ENCODE results near the gene HOXB1. TPM values are rescaled to one million over a fixed set of nuclear protein-coding genes. Genes with fewer than 3 reads are reported as not detected.

The HOXB1 gene
- total RNA-seq, 1 donor from 2014 or later = not detected

DNA sequence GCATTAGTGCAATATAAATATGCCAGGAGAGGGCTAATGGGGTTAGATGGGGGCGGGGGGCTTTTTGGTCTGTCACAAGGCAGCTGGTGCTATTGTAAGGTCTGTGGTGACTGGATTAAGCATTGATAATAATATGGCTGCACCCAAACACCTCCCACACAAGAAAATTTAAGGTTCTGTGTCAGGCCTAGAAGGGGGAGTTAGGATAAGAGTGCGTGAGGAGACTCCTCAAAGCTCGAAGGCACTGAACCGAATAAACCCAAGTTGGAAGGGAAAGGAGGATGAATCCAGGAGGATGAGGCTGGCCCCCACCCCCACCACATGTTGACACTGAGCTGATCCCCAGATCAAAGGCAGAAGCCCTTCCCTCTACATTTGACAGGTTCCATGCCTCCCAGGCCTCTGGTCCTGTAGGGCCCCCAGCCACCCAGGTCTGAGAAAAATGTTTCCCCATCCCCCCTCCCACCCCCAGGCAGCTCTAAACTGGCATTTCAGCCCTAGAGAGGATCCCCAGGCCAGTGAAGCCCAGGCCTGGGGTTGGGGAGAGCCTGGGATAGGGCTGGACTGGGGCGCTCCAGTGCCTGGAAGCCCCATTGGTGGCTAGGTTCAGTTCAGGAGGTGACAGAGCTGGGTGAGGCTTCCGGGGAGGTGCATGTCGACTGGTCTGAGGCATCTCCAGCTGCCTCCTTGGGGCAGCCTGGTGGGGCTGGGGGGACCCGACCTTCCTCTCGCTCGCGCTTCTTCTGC lies 1.7 kb downstream of the HOXB1 start:
- peaks cover 67% of the 10 kb centered on the region for H3K27me3 Mint-ChIP-seq (ENCODE audit: unreplicated experiment)
- no peak for DNase-seq (ENCODE audit: extremely low spot score, unreplicated experiment)
- H3K4me3 Mint-ChIP-seq (ENCODE audit: unreplicated experiment) = no peak overlapping the region
- H3K36me3 Mint-ChIP-seq (ENCODE audit: unreplicated experiment) = no peaks in the 10 kb centered on the region
- H3K9me3 Mint-ChIP-seq (ENCODE audit: unreplicated experiment) = no peaks in the 10 kb centered on the region
- H3K4me1 Mint-ChIP-seq (ENCODE audit: unreplicated experiment) = no peaks in the 10 kb centered on the region
- H3K27ac Mint-ChIP-seq (ENCODE audit: unreplicated experiment) = no peak overlapping the region
- TF ChIP-seq, protein P1, sequence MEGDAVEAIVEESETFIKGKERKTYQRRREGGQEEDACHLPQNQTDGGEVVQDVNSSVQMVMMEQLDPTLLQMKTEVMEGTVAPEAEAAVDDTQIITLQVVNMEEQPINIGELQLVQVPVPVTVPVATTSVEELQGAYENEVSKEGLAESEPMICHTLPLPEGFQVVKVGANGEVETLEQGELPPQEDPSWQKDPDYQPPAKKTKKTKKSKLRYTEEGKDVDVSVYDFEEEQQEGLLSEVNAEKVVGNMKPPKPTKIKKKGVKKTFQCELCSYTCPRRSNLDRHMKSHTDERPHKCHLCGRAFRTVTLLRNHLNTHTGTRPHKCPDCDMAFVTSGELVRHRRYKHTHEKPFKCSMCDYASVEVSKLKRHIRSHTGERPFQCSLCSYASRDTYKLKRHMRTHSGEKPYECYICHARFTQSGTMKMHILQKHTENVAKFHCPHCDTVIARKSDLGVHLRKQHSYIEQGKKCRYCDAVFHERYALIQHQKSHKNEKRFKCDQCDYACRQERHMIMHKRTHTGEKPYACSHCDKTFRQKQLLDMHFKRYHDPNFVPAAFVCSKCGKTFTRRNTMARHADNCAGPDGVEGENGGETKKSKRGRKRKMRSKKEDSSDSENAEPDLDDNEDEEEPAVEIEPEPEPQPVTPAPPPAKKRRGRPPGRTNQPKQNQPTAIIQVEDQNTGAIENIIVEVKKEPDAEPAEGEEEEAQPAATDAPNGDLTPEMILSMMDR (IDR thresholded peaks at IDR 0.05) = no peak

- no peak overlapping the region for H3K4me3 Mint-ChIP-seq (ENCODE audit: unreplicated experiment)
- no peaks in the 10 kb centered on the region for H3K4me1 Mint-ChIP-seq (ENCODE audit: unreplicated experiment)
- H3K27me3 Mint-ChIP-seq (ENCODE audit: unreplicated experiment) = peaks cover 70% of the 10 kb centered on the region
- H3K9me3 Mint-ChIP-seq (ENCODE audit: unreplicated experiment) = no peaks in the 10 kb centered on the region
- no peak for DNase-seq (ENCODE audit: extremely low spot score, unreplicated experiment)
- H3K27ac Mint-ChIP-seq (ENCODE audit: unreplicated experiment) = no peak overlapping the region
- TF ChIP-seq, protein P1 (IDR thresholded peaks at IDR 0.05) = no peak
- no peaks in the 10 kb centered on the region for H3K36me3 Mint-ChIP-seq (ENCODE audit: unreplicated experiment)
Observed at GRCh38 chr17:48528153-48528935, 2.5 kb downstream of the HOXB1 start.

- Mint-ChIP-seq H3K4me1 (ENCODE audit: unreplicated experiment) (no peaks in the 10 kb centered on the region), H3K9me3 (ENCODE audit: unreplicated experiment) (no peaks in the 10 kb centered on the region), H3K27me3 (ENCODE audit: unreplicated experiment) (peaks cover 75% of the 10 kb centered on the region), H3K36me3 (ENCODE audit: unreplicated experiment) (no peaks in the 10 kb centered on the region), H3K4me3 (ENCODE audit: unreplicated experiment) (no peak overlapping the region), H3K27ac (ENCODE audit: unreplicated experiment) (no peak overlapping the region)
- TF ChIP-seq, protein P1 (IDR thresholded peaks at IDR 0.05) = no peak
- DNase-seq (ENCODE audit: extremely low spot score, unreplicated experiment) = no peak
Observed at GRCh38 chr17:48527547-48527932, 3.3 kb downstream of the HOXB1 start.

- TF ChIP-seq, protein P1 (IDR thresholded peaks at IDR 0.05) = no peak
- DNase-seq (ENCODE audit: extremely low spot score, unreplicated experiment) = no peak
- Mint-ChIP-seq H3K36me3 (ENCODE audit: unreplicated experiment) (no peaks in the 10 kb centered on the region), H3K27ac (ENCODE audit: unreplicated experiment) (no peak overlapping the region), H3K4me3 (ENCODE audit: unreplicated experiment) (no peak overlapping the region), H3K9me3 (ENCODE audit: unreplicated experiment) (no peaks in the 10 kb centered on the region), H3K27me3 (ENCODE audit: unreplicated experiment) (peaks cover 77% of the 10 kb centered on the region), H3K4me1 (ENCODE audit: unreplicated experiment) (no peaks in the 10 kb centered on the region)
Observed at GRCh38 chr17:48526608-48527546, 3.9 kb downstream of the HOXB1 start.

Data from osteocyte (in vitro differentiated cells).